B cell (primary cell): ENCODE results near the gene PET100. TPM values are rescaled to one million over a fixed set of nuclear protein-coding genes. Genes with fewer than 3 reads are reported as not detected.

Experiments
- ATAC-seq: fragments of 200-7000 bp; cut with Tn5 transposase; one replicate; pipeline ENCODE4 v1.10.0; 2021; ENCODE audit warnings: low read depth, mild to moderate bottlenecking, moderate number of reproducible peaks, moderate library complexity
- CTCF ChIA-PET: fragments of 350-600 bp; sonication (Branson Sonifier 250); formaldehyde crosslinking; loops from one replicate; lab custom pipeline; 2021; ENCODE audit warnings: antibody characterized with exemption, inconsistent platforms; lab: Charles Lee
- POLR2A ChIA-PET: fragments of 350-600 bp; sonication (Branson Sonifier 250); formaldehyde crosslinking; loops from one replicate; lab custom pipeline; 2021; ENCODE audit warnings: antibody characterized with exemption; lab: Charles Lee
- DNase-seq: peaks from one replicate; pipeline ENCODE4 v3.0.0; 2013
- H2AFZ ChIP-seq: 2 replicates; pipeline ENCODE4 v1.6.1; 2012; ENCODE audit warnings: mild to moderate bottlenecking, low read depth, low read length; ENCODE audit not compliant: insufficient read depth, poor library complexity, severe bottlenecking
- H3K27ac ChIP-seq, 2 donors: 1 replicate in 1 of 2; 2 replicates in 1 of 2; pipeline ENCODE4 v1.5.1; 2012 to 2013; ENCODE audit warnings: low read length in 2 of 2, mild to moderate bottlenecking in 2 of 2, moderate library complexity in 1 of 2
- H3K27me3 ChIP-seq, 4 experiments: fragments of 200-600 bp in 1 of 4; sonication (generic) in 1 of 4; replicated peaks in 1 of 4; 1 replicate in 2 of 4; 2 replicates in 2 of 4; pipeline versions ENCODE4 v1.6.1 to v1.7.0; 2013 to 2016; ENCODE audit warnings: low read length in 3 of 4, mild to moderate bottlenecking in 2 of 4, mixed read lengths in 1 of 4, moderate library complexity in 1 of 4; ENCODE audit not compliant: insufficient read depth in 4 of 4, control insufficient read depth in 3 of 4; ENCODE audit errors: control extremely low read depth in 1 of 4
- H3K36me3 ChIP-seq, 2 experiments: replicated peaks in 1 of 2; 1 replicate in 1 of 2; 2 replicates in 1 of 2; pipeline versions ENCODE4 v1.6.1 to v1.7.1; 2013; ENCODE audit warnings: low read length in 1 of 2; ENCODE audit not compliant: insufficient read depth in 2 of 2, control insufficient read depth in 1 of 2; ENCODE audit errors: control extremely low read depth in 1 of 2, extremely low read depth in 1 of 2
- H3K4me1 ChIP-seq, 2 donors: fragments of 200-600 bp in 1 of 2; sonication (generic) in 1 of 2; 1 replicate in 1 of 2; 2 replicates in 1 of 2; pipeline versions ENCODE4 v1.5.1 to v1.6.1; 2013 to 2017; ENCODE audit warnings: low read length in 2 of 2; ENCODE audit not compliant: control insufficient read depth in 2 of 2, insufficient read depth in 2 of 2
- H3K4me2 ChIP-seq: replicated peaks from 2 replicates; pipeline ENCODE3; 2012; ENCODE audit warnings: mild to moderate bottlenecking, low read depth, low read length; ENCODE audit not compliant: poor library complexity, severe bottlenecking
- H3K4me3 ChIP-seq, 5 experiments: fragments of 200-600 bp in 1 of 5; sonication (generic) in 1 of 5; 1 replicate in 3 of 5; 2 replicates in 2 of 5; pipeline versions ENCODE4 v1.5.1 to v1.7.0; 2011 to 2016; ENCODE audit warnings: low read length in 4 of 5, mild to moderate bottlenecking in 4 of 5, low read depth in 2 of 5, control low read depth in 1 of 5, moderate library complexity in 1 of 5; ENCODE audit not compliant: insufficient read depth in 1 of 5; ENCODE audit errors: control extremely low read depth in 1 of 5, extremely low read depth in 1 of 5
- H3K79me2 ChIP-seq: fragments of 200-600 bp; sonication (generic); one replicate; pipeline ENCODE4 v1.6.0; 2016; ENCODE audit warnings: low read length; ENCODE audit not compliant: control insufficient read depth, insufficient read depth
- H3K9ac ChIP-seq: fragments of 200-600 bp; sonication (generic); 2 replicates; pipeline ENCODE4 v1.6.1; 2017; ENCODE audit warnings: mild to moderate bottlenecking, low read length, moderate library complexity
- H3K9me3 ChIP-seq, 3 donors: one replicate each; pipeline versions ENCODE4 v1.6.1 to v1.7.1; 2013; ENCODE audit warnings: low read length in 2 of 3; ENCODE audit not compliant: control insufficient read depth in 2 of 3, insufficient read depth in 1 of 3; ENCODE audit errors: control extremely low read depth in 1 of 3
- H4K20me1 ChIP-seq: 2 replicates; pipeline ENCODE4 v1.6.0; 2012; ENCODE audit warnings: mild to moderate bottlenecking, low read length; ENCODE audit not compliant: insufficient read depth, control insufficient read depth, poor library complexity, severe bottlenecking
- H3K27ac Mint-ChIP-seq: one replicate; pipeline ENCODE4 v1.8.0; 2021; ENCODE audit warnings: mixed read lengths
- H3K27me3 Mint-ChIP-seq: one replicate; pipeline ENCODE4 v1.8.0; 2021; ENCODE audit warnings: mixed read lengths
- H3K4me1 Mint-ChIP-seq: one replicate; pipeline ENCODE4 v1.8.0; 2021; ENCODE audit warnings: mixed read lengths
- H3K4me3 Mint-ChIP-seq: one replicate; pipeline ENCODE4 v1.8.0; 2021; ENCODE audit warnings: mixed read lengths
- H3K9me3 Mint-ChIP-seq: one replicate; pipeline ENCODE4 v1.8.0; 2022; ENCODE audit warnings: mixed read lengths; ENCODE audit not compliant: insufficient read depth
- EZH2 ChIP-seq: IDR thresholded peaks from 2 replicates; pipeline ENCODE4 v1.6.1; 2012; ENCODE audit warnings: borderline replicate concordance, low read depth, mild to moderate bottlenecking, moderate library complexity, low read length; ENCODE audit not compliant: insufficient read depth, poor library complexity, severe bottlenecking
- WGBS: methylation state at CpG from one replicate; pipeline ENCODE4 v1.1.5; 2013; ENCODE audit warnings: missing lambda C conversion rate; ENCODE audit not compliant: insufficient coverage; 5-methylcytosine and 5-hydroxymethylcytosine counted together
- intact Hi-C: fragments of 100-400 bp; cut with micrococcal nuclease; formaldehyde crosslinking; loops from one replicate; pipeline ENCODE4 v1.10.0; 2022
- polyA plus RNA-seq: library from polyadenylated mRNA; depleted of rRNA; stranded (reverse); fragments of >200 nt; gene quantifications from 2 replicates; pipeline ENCODE4 v1.2.3, GENCODE V29; 2012
- total RNA-seq, 2 donors: library from RNA; stranded (reverse); fragments of 120-200 nt in 1 of 2; gene quantifications; 1 replicate in 1 of 2; 2 replicates in 1 of 2; pipeline versions ENCODE4 v1.2.3 to v1.2.4, GENCODE V29; 2013 to 2022
- TF ChIP-seq, protein P1 (sequence below): fragments of 200-600 bp; IDR thresholded peaks from one replicate; pipeline ENCODE4 v1.8.0; 2022; ENCODE audit warnings: antibody characterized with exemption, mild to moderate bottlenecking

PET100 gene
- total and polyA plus RNA-seq, 2 donors (not counting 1 experiment from before 2014, with no cell fraction given), result 31.3 to 100 TPM

DNA sequence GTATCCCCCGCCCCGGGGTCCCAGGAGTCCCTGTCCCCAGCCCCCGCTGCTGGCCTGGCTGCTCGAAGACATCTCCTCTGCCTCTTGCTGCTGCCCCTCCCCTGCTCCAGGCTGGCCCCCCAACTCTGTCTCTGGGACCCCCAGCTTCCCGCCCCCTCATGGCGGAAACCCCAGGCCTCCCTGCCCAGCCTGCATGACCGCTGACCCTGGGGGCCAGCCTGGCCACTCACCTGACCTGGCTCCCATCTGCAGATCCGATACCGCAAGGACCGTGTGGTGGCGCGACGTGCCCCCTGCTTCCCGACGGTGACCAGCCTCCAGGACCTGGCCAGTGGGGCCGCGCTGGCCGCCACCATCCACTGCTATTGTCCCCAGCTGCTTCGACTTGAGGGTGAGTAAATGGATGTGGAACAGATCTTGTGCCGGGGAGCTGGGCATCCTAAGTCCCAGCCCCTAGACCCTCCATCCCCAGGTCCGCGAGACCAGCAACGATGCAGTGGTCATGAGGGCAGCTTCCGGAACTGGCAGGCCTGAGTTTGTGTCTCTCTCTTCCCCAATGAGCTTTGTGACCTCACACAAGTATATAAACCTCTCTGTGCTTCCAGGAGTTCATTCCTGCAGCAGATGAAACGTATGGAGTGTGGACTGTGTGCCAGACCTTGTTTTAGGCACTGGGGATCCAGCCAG, 21.6 kb upstream of the PET100 start:
- ChIA-PET CTCF (no interaction called here), POLR2A (no interaction called here)
- peaks cover 0 to 12% (median 0%) of the 10 kb centered on the region in 3 donors for H3K9me3 ChIP-seq
- ATAC-seq (no peak), DNase-seq (no peak)
- H3K79me2 ChIP-seq, result no peaks in the 10 kb centered on the region
- no peaks in the 10 kb centered on the region for H3K36me3 ChIP-seq
- H3K4me3 Mint-ChIP-seq, result no peak overlapping the region
- H3K9me3 Mint-ChIP-seq, result no peaks in the 10 kb centered on the region
- over 99% methylated on average over 17 of the region's 25 CpGs for WGBS
- H3K4me1 ChIP-seq, result no peaks in the 10 kb centered on the region
- intact Hi-C loops, result no loop called here
- H3K4me2 ChIP-seq, result no peak overlapping the region
- H3K27ac Mint-ChIP-seq, result no peak overlapping the region
- peaks cover 0 to 19% (median 0%) of the 10 kb centered on the region in 4 experiments for H3K27me3 ChIP-seq
- H2AFZ ChIP-seq, result no peak overlapping the region
- no peak overlapping the region for H3K4me3 ChIP-seq
- H3K27ac ChIP-seq, result no peak overlapping the region
- no peak for TF ChIP-seq EZH2
- TF ChIP-seq, protein P1, sequence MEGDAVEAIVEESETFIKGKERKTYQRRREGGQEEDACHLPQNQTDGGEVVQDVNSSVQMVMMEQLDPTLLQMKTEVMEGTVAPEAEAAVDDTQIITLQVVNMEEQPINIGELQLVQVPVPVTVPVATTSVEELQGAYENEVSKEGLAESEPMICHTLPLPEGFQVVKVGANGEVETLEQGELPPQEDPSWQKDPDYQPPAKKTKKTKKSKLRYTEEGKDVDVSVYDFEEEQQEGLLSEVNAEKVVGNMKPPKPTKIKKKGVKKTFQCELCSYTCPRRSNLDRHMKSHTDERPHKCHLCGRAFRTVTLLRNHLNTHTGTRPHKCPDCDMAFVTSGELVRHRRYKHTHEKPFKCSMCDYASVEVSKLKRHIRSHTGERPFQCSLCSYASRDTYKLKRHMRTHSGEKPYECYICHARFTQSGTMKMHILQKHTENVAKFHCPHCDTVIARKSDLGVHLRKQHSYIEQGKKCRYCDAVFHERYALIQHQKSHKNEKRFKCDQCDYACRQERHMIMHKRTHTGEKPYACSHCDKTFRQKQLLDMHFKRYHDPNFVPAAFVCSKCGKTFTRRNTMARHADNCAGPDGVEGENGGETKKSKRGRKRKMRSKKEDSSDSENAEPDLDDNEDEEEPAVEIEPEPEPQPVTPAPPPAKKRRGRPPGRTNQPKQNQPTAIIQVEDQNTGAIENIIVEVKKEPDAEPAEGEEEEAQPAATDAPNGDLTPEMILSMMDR, result no peak
- no peak overlapping the region for H3K9ac ChIP-seq
- H3K27me3 Mint-ChIP-seq, result peaks cover 9% of the 10 kb centered on the region
- H3K4me1 Mint-ChIP-seq, result no peaks in the 10 kb centered on the region
- no peaks in the 10 kb centered on the region for H4K20me1 ChIP-seq

DNA sequence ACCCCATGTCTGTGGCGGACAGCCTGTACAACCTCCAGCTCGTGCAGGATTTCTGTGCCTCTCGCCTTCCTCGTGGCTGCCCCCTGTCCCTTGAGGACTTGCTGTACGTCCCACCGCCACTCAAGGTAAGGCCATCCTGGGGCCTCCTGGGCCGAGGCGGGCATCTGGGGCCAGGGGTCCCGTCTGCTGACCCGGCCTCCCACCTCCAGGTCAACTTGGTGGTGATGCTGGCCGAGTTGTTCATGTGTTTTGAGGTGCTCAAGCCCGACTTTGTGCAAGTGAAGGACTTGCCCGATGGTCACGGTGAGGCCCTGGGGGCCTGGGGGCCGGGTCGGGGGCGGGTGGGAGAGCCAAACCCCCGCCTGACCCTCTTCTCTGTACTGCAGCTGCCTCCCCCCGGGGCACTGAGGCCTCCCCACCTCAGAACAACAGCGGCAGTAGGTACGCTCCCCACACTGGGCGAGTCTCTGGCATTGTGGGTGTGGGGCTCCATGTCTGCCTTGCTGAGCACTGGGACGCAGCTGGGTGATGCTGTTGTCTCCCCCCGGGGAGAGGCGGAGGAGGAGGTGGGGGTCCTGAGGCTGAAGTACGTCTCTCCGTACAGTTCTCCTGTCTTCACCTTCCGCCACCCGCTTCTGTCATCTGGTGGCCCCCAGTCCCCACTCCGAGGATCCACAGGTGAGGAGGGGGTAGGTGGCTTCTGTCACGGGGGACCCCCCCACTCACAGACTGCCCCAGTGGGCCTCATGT, 18.9 kb upstream of the PET100 start:
- Mint-ChIP-seq H3K27ac (no peak overlapping the region), H3K27me3 (peaks cover 2% of the 10 kb centered on the region), H3K4me1 (no peaks in the 10 kb centered on the region), H3K9me3 (no peaks in the 10 kb centered on the region), H3K4me3 (no peak overlapping the region)
- intact Hi-C loops, result no loop called here
- Histone ChIP-seq H3K36me3 (no peaks in the 10 kb centered on the region), H3K4me1 (no peaks in the 10 kb centered on the region), H3K27me3 (no peaks in the 10 kb centered on the region), H3K9ac (no peak overlapping the region), H2AFZ (no peak overlapping the region), H3K4me3 (no peak overlapping the region), H4K20me1 (no peaks in the 10 kb centered on the region), H3K27ac (no peak overlapping the region), H3K9me3 (peaks cover 0 to 5% (median 0%) of the 10 kb centered on the region in 3 donors), H3K4me2 (no peak overlapping the region), H3K79me2 (no peaks in the 10 kb centered on the region)
- DNase-seq (no peak), ATAC-seq (no peak)
- no peak for TF ChIP-seq EZH2
- TF ChIP-seq, protein P1, result no peak
- 87% methylated on average over 29 of the region's 31 CpGs for WGBS
- CTCF ChIA-PET, result no interaction called here
- POLR2A ChIA-PET, result no interaction called here
